Retinal pigment epithelial cell (primary cell): ENCODE results near the gene PLAGL1.

Source experiments
- DNase-seq: peaks from one replicate; pipeline ENCODE4 v3.0.0-alpha.2; 2010; ENCODE audit warnings: low read depth
- H3K4me3 ChIP-seq: 2 replicates; pipeline ENCODE4 v1.5.1; 2011; ENCODE audit warnings: mild to moderate bottlenecking, low read length, control low read depth, moderate library complexity
- TF ChIP-seq, protein P1 (sequence below): conservative IDR thresholded peaks from 2 replicates; pipeline ENCODE4 v1.5.1; 2011; ENCODE audit warnings: low read depth, low read length, control low read depth, inconsistent platforms

Gene PLAGL1

DNA sequence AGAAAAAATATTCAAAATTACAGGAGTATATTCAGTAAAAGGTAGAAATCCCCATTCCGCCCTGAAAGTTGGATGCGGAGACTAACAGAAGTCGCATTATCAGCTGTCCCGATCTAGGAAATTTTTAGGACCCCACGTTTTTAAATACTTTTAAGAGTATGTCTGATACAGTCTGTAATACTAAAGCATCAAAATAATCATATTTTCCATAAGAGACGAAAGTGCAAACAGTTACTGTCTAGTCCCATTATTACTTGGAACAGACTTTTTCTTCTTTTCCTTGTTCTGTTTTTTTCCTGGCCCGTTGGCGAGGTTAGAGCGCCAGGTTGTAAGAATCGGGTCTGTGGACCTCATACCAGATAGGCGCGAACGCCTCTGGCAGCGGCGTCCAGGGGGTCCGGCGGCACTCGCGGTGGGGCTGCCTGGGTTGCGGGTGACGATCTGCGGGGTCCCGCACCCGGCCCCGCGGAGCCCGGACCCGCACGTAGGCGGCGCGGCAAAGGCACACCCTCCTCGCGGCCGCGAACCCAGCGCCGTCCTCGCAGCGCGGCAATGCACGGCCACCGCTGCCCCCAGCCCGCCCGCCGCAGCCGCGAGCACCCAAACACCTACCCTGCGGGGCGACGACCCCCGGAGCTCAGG lies 460 bp downstream of the PLAGL1 start:
- H3K4me3 ChIP-seq = peak overlapping the region; percentile 49
- no peak for DNase-seq
- TF ChIP-seq, protein P1, sequence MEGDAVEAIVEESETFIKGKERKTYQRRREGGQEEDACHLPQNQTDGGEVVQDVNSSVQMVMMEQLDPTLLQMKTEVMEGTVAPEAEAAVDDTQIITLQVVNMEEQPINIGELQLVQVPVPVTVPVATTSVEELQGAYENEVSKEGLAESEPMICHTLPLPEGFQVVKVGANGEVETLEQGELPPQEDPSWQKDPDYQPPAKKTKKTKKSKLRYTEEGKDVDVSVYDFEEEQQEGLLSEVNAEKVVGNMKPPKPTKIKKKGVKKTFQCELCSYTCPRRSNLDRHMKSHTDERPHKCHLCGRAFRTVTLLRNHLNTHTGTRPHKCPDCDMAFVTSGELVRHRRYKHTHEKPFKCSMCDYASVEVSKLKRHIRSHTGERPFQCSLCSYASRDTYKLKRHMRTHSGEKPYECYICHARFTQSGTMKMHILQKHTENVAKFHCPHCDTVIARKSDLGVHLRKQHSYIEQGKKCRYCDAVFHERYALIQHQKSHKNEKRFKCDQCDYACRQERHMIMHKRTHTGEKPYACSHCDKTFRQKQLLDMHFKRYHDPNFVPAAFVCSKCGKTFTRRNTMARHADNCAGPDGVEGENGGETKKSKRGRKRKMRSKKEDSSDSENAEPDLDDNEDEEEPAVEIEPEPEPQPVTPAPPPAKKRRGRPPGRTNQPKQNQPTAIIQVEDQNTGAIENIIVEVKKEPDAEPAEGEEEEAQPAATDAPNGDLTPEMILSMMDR = no peak

DNA sequence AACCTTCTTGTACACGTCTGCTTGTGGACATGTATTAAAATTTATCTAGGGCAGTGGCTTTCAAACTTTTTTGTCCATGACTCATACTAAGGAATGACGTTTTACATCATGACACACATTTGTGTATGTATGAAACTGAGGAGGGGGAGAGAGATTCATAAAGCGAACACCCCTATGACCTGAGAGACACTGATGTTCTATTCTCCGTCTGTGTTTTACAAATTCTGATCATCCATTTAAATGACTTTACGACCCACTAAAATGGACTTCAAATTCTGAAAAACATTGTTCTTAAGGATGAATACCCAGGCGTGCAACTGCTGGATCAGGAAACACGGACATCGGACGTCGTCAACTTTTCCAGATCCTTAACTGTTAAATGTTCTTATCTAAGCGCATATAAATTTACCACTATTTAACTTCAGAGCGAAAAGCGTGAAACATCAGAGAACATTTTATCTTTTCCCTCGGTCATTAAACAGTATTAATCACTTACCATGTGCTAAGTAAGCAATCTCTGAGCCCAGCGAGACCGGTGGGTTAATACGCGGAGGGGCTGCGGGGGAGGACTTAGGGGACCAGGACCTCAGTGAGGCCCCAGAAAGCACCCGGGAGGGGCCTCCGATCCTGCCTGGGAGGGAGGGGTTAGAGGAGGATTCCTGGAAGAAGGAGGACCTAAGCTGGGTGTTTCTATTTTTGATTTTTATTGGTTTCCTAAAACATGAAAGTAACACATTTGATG lies 1.2 kb downstream of the PLAGL1 start:
- TF ChIP-seq, protein P1 = no peak
- peak overlapping the region; percentile 49 for H3K4me3 ChIP-seq
- no peak for DNase-seq

DNA sequence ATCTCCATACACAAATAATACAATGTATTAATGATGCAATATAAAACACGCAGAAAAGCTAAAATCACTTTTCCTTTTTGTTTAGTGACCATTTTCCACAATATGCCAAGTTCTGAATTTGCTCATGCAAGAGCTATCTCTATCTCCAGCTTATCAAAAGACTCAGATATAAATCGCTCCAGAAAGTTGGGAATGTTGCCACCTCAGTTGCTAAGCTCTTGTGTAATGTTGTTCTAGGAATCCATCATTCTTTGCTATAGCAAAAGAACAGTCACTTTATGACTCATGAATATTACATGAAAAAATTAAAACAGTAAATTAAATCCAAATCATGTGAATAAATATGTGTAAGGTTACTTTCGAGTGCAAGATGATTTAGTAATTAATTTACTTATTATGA lies 8.7 kb downstream of the PLAGL1 start:
- no peak overlapping the region for H3K4me3 ChIP-seq
- DNase-seq = peak; percentile 54
- TF ChIP-seq, protein P1 = no peak

GRCh38 chr6:143998686-143999085 lies 9.4 kb downstream of the PLAGL1 start:
- no peak for DNase-seq
- H3K4me3 ChIP-seq = no peak overlapping the region
- TF ChIP-seq, protein P1 = no peak

DNA sequence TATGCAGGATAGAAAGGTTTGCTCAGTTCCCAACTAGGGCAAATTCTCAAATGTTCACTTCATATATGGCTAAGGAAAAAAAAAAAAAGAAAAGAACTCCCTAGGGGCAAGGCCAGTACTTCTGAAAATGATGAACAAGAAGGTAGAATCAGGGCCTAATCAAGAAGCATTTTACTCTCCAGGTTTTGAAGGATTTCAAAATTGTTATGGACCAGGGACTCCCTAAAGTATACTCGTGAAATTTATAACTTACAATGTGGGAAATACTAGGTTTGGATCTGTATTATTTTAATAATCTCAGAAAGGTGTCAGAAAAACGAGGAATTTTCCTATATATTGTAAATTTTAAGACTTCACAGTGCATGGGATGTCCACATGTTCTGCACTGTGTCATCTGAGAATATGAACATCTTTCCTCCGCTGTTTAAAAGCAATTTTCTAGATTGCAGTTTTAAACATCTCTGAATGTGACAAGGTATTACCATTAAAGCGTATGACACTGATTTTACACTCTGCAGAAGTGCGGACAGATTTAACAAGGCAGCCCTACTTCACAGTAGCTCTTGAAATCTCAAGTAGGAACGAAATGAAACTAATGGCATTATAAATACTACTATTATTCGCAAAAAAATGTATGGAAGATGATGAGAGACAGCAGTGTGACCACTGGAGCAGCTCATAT lies 14.0 kb downstream of the PLAGL1 start:
- H3K4me3 ChIP-seq = no peak overlapping the region
- DNase-seq = no peak
- TF ChIP-seq, protein P1 = no peak

DNA sequence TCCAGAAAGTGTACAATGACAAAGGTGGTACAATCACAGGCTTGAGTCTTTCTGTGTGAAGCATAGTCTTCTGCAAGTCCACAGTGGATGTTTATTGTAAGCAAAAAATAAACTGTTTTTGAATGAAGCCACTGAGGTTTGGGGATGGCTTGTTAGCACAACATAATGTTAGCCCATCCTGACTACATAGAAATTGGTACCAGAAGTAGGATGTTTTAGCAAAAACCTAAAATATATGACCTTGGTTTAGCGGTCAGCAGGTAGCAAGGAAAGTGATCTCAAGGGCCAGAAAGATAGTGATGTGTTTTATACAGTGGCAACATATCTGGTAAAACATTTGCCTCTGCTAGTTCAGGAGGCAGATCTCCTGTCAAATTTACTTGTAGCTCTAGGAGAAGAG lies 15.8 kb downstream of the PLAGL1 start:
- no peak overlapping the region for H3K4me3 ChIP-seq
- no peak for DNase-seq
- TF ChIP-seq, protein P1 = no peak
